Measurements from ENCODE around the gene LPAR2. TPM values are rescaled to one million over a fixed set of nuclear protein-coding genes. Genes with fewer than 3 reads are reported as not detected.
"Not testable (repeated sequence)": the region's sequence is repeated elsewhere in the genome, so short reads cannot be mapped to it uniquely, and the experiment has no call there.

The LPAR2 gene
- total RNA-seq, 1 experiment from 2014 or later, result 26.6 TPM

DNA sequence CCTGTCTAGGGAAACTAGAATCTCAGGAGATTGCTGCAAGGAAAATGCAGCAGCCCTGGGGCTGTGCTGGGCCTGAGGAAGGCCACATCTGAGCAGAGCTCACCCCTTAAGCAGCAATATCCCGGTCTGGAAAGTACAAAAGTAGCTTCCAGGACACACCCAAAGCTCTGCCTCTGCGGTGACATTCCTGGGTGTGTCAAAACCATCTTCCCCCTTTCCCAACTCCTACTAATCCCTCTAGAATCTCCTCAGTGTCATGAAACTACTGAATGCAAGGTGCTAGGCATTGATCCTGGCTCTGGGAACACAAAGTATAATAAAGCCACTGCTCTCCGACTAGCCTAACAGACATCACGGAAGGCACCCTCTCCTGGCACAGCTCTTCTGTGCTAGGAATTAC is 14.5 kb downstream of the LPAR2 start:
- H3K4me1 ChIP-seq (ENCODE audit: insufficient read depth, low read length), result peaks cover 48% of the 10 kb centered on the region
- H3K9me2 ChIP-seq (replicated peaks; ENCODE audit: low read length), result no peaks in the 10 kb centered on the region
- ChIA-PET POLR2A (ENCODE audit: unreplicated experiment) (interaction anchor here (0.6 to 1.0 kb wide), 3 partner anchors 15 to 98 kb away, joined by 3 read pairs; no protein-coding TSS in a partner anchor), CTCF (interaction anchor here (0.7 kb wide), 3 partner anchors 26 to 70 kb away, joined by 3 to 5 read pairs (median 4); no protein-coding TSS in a partner anchor)
- peaks cover 48% of the 10 kb centered on the region for H3K79me2 ChIP-seq (ENCODE audit: low read length)
- no peak overlapping the region; the same call in 1 of the 2 replicates for H2AFZ ChIP-seq (ENCODE audit: low read length)
- H4K20me1 ChIP-seq (ENCODE audit: low read length), result no peaks in the 10 kb centered on the region
- no peaks in the 10 kb centered on the region for H3K27me3 ChIP-seq (ENCODE audit: low read length)
- no peaks in the 10 kb centered on the region for H3K36me3 ChIP-seq (ENCODE audit: low read depth, low read length)
- peak overlapping the region; percentile 77 for H3K4me2 ChIP-seq (ENCODE audit: low read length)
- intact Hi-C loops (cut with micrococcal nuclease), result no loop called here
- H3K9ac ChIP-seq (ENCODE audit: low read length), result peak overlapping the region; percentile 56
- H3F3A ChIP-seq (ENCODE audit: low read length, unreplicated experiment), result no peaks in the 10 kb centered on the region
- ATAC-seq, result peak; percentile 81
- TF ChIP-seq, protein P1, sequence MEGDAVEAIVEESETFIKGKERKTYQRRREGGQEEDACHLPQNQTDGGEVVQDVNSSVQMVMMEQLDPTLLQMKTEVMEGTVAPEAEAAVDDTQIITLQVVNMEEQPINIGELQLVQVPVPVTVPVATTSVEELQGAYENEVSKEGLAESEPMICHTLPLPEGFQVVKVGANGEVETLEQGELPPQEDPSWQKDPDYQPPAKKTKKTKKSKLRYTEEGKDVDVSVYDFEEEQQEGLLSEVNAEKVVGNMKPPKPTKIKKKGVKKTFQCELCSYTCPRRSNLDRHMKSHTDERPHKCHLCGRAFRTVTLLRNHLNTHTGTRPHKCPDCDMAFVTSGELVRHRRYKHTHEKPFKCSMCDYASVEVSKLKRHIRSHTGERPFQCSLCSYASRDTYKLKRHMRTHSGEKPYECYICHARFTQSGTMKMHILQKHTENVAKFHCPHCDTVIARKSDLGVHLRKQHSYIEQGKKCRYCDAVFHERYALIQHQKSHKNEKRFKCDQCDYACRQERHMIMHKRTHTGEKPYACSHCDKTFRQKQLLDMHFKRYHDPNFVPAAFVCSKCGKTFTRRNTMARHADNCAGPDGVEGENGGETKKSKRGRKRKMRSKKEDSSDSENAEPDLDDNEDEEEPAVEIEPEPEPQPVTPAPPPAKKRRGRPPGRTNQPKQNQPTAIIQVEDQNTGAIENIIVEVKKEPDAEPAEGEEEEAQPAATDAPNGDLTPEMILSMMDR (conservative IDR thresholded peaks at IDR 0.05; ENCODE audit: low read depth, low read length), result no peak
- TF ChIP-seq EZH2phosphoT487 (IDR thresholded peaks at IDR 0.05; ENCODE audit: borderline replicate concordance, low read length), result no peak
- TF ChIP-seq EZH2 (IDR thresholded peaks at IDR 0.05; ENCODE audit: low read length, unreplicated experiment), result no peak
- no TSS peak for BruUV-seq (replicated peaks)
- peak; percentile 91 for DNase-seq
- peak overlapping the region; percentile 91 for H3K27ac ChIP-seq (ENCODE audit: low read length)
- H3K4me3 ChIP-seq (ENCODE audit: low read length), result peak overlapping the region; percentile 35; the same call in 1 of the 2 replicates
- H3K9me3 ChIP-seq (ENCODE audit: low read length), result no peaks in the 10 kb centered on the region

DNA sequence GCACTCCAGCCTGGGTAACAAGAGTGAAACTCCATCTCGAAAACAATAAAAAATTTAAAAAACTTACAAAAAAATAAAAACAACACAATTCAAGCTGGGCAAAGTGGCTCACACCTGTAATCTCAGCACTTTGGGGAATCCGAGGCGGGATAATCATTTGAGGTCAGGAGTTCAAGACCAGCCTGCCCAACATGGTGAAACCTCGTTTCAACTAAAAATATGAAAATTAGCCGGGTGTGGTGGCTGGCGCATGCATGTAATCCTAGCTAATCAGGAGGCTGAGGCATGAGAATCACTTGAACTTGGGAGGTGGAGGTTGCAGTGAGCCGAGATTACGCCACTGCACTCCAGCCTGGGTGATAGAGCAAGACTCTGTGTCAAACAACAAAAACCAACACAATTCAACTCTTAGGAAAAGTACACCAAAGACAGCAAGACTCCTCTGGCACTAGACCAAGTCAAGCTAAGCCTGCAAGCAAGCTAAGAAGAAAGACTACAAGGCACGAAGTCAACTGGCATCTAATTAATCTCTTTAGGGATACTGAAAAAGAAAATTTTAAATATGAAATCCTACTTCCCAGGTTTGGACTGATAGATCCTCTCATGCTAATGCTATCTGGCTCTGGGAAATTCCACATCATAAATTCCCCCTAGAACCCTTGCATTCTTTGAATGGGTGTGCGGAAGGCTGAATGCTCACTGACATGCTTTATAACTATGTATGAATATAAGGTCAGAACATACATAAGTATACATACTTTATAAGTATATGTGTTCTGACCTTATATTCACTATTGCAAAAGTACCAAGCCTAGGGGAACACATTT is 17.4 kb downstream of the LPAR2 start:
- ATAC-seq (no peak), DNase-seq (no peak)
- H3K36me3 ChIP-seq (ENCODE audit: low read depth, low read length), result no peaks in the 10 kb centered on the region
- peaks cover 42% of the 10 kb centered on the region for H3K4me1 ChIP-seq (ENCODE audit: insufficient read depth, low read length)
- H3K9me2 ChIP-seq (replicated peaks; ENCODE audit: low read length), result no peaks in the 10 kb centered on the region
- no peak overlapping the region for H3K4me2 ChIP-seq (ENCODE audit: low read length)
- H4K20me1 ChIP-seq (ENCODE audit: low read length), result no peaks in the 10 kb centered on the region
- intact Hi-C loops (cut with micrococcal nuclease), result no loop called here
- peaks cover 36% of the 10 kb centered on the region for H3K79me2 ChIP-seq (ENCODE audit: low read length)
- no peaks in the 10 kb centered on the region for H3F3A ChIP-seq (ENCODE audit: low read length, unreplicated experiment)
- H3K9ac ChIP-seq (ENCODE audit: low read length), result no peak overlapping the region
- H3K4me3 ChIP-seq (ENCODE audit: low read length), result no peak overlapping the region
- H3K27me3 ChIP-seq (ENCODE audit: low read length), result no peaks in the 10 kb centered on the region
- no peaks in the 10 kb centered on the region for H3K9me3 ChIP-seq (ENCODE audit: low read length)
- no TSS peak for BruUV-seq (replicated peaks)
- no peak overlapping the region for H3K27ac ChIP-seq (ENCODE audit: low read length)
- POLR2A ChIA-PET (ENCODE audit: unreplicated experiment), result no interaction called here
- no peak overlapping the region for H2AFZ ChIP-seq (ENCODE audit: low read length)
- TF ChIP-seq EZH2phosphoT487 (IDR thresholded peaks at IDR 0.05; ENCODE audit: borderline replicate concordance, low read length), result no peak
- TF ChIP-seq EZH2 (IDR thresholded peaks at IDR 0.05; ENCODE audit: low read length, unreplicated experiment), result no peak
- TF ChIP-seq, protein P1 (conservative IDR thresholded peaks at IDR 0.05; ENCODE audit: low read depth, low read length), result no peak
- CTCF ChIA-PET, result no interaction called here

DNA sequence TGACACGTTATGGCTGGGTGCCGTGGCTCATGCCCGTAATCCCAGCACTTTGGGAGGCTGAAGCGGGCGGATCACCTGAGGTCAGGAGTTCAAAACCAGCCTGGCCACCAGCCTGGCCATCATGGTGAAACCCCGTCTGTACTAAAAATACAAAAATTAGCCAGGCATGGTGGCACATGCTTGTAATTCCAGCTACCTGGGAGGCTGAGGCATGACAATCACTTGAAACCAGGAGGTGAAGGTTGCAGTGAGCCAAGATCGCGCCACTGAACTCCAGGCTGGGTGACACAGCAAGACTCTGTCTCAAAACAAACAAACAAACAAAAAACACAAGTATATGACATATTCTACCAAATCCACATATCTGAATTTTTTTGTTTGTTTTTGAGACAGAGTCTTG is 21.3 kb downstream of the LPAR2 start:
- BruUV-seq (replicated peaks); H4K20me1 ChIP-seq (ENCODE audit: low read length); H3K36me3 ChIP-seq (ENCODE audit: low read depth, low read length); H3F3A ChIP-seq (ENCODE audit: low read length, unreplicated experiment); POLR2A ChIA-PET (ENCODE audit: unreplicated experiment); H3K4me3 ChIP-seq (ENCODE audit: low read length); DNase-seq; H3K9me3 ChIP-seq (ENCODE audit: low read length); intact Hi-C loops (cut with micrococcal nuclease); H3K9me2 ChIP-seq (replicated peaks; ENCODE audit: low read length); CTCF ChIA-PET; ATAC-seq; H3K27me3 ChIP-seq (ENCODE audit: low read length); H2AFZ ChIP-seq (ENCODE audit: low read length): not testable (repeated sequence)
- Histone ChIP-seq H3K79me2 (ENCODE audit: low read length) (peaks cover 12% of the 10 kb centered on the region; the same call in 1 of the 2 replicates), H3K4me2 (ENCODE audit: low read length) (peak overlapping the region; percentile 66), H3K4me1 (ENCODE audit: insufficient read depth, low read length) (peaks cover 14% of the 10 kb centered on the region), H3K9ac (ENCODE audit: low read length) (peak overlapping the region; percentile 19; the same call in 1 of the 2 replicates), H3K27ac (ENCODE audit: low read length) (peak overlapping the region; percentile 85)

Measured in PC-3 (cell line).